ENCODE results near the gene TFR2. TPM values are rescaled to one million over a fixed set of nuclear protein-coding genes. Genes with fewer than 3 reads are reported as not detected.

The TFR2 gene
- total and polyA plus RNA-seq, 9 of the 15 experiments (the other 6 are each of a cell fraction or from before 2014, with no cell fraction given): 3.8 to 123 (median 51.1) TPM

- no peak for TF ChIP-seq RNF219 (CRISPR knock-in tag; IDR thresholded peaks at IDR 0.05)
- TF ChIP-seq ZNF79 (CRISPR knock-in tag; IDR thresholded peaks at IDR 0.05; ENCODE audit: low read depth): no peak
- TF ChIP-seq TFAP4 (CRISPR knock-in tag; IDR thresholded peaks at IDR 0.05; ENCODE audit: borderline replicate concordance): peak; percentile 71; the same call in 1 of the 2 replicates
- no peak for TF ChIP-seq ARID3A (IDR thresholded peaks at IDR 0.05; ENCODE audit: borderline replicate concordance, low read depth, low read length)
- TF ChIP-seq HDAC8 (tag; IDR thresholded peaks at IDR 0.05): no peak
- no peak for TF ChIP-seq ZNF224 (CRISPR knock-in tag; IDR thresholded peaks at IDR 0.05)
- no peak for TF ChIP-seq ZNF174 (CRISPR knock-in tag; IDR thresholded peaks at IDR 0.05)
- peak; percentile 29; the same call in 1 of the 2 replicates for TF ChIP-seq CBX1 (IDR thresholded peaks at IDR 0.05; ENCODE audit: low read depth)
- peak; percentile 49; the same call in 1 of the 2 replicates for TF ChIP-seq CREB3L1 (IDR thresholded peaks at IDR 0.05; ENCODE audit: borderline replicate concordance, low read depth)
- peak; percentile 83 for TF ChIP-seq KLF13 (tag; IDR thresholded peaks at IDR 0.05; ENCODE audit: borderline replicate concordance, low read depth)
- TF ChIP-seq USF1 (CRISPR knock-in tag; IDR thresholded peaks at IDR 0.05): no peak
- no peak for TF ChIP-seq ZNF217 (CRISPR knock-in tag; IDR thresholded peaks at IDR 0.05)
- TF ChIP-seq MEIS2 (IDR thresholded peaks at IDR 0.05; ENCODE audit: partially characterized antibody): no peak
- peak; percentile 53; the same call in 1 of the 2 replicates for TF ChIP-seq PATZ1 (CRISPR knock-in tag; IDR thresholded peaks at IDR 0.05; ENCODE audit: borderline replicate concordance)
Measured at GRCh38 chr7:100604028-100604975, 37.0 kb downstream of the TFR2 start (continued).

Measured in K562 (cell line).